Globus pallidus (tissue), 1 donor: ENCODE measurements around the gene GHRHR.

ENCODE experiments used
- DNase-seq: peaks from one replicate; pipeline ENCODE4 v3.0.0-alpha.2; 2015; ENCODE audit warnings: low spot score

GHRHR gene

GRCh38 chr7:30968747-30969603, 5.2 kb downstream of the GHRHR start:
- DNase-seq: no peak

- DNase-seq: no peak
Measured at GRCh38 chr7:30969604-30969970, 5.8 kb downstream of the GHRHR start.

GRCh38 chr7:30970074-30970473, 6.3 kb downstream of the GHRHR start:
- DNase-seq: no peak

GRCh38 chr7:30970594-30971094, 6.9 kb downstream of the GHRHR start:
- no peak for DNase-seq

- no peak for DNase-seq
Measured at GRCh38 chr7:30971440-30971839, 7.7 kb downstream of the GHRHR start.

GRCh38 chr7:30971840-30972563, 8.2 kb downstream of the GHRHR start:
- DNase-seq: no peak

GRCh38 chr7:30973292-30973691, 9.5 kb downstream of the GHRHR start:
- no peak for DNase-seq

- DNase-seq: no peak
Measured at GRCh38 chr7:30973791-30974604, 10.2 kb downstream of the GHRHR start.

- no peak for DNase-seq
Measured at GRCh38 chr7:30974605-30975255, 11.0 kb downstream of the GHRHR start.

- no peak for DNase-seq
Measured at GRCh38 chr7:30975256-30975899, 11.6 kb downstream of the GHRHR start.

GRCh38 chr7:30976381-30976780, 12.6 kb downstream of the GHRHR start:
- no peak for DNase-seq

GRCh38 chr7:30977222-30977621, 13.5 kb downstream of the GHRHR start:
- no peak for DNase-seq

- DNase-seq: no peak
Measured at GRCh38 chr7:30977896-30978564, 14.3 kb downstream of the GHRHR start.

- DNase-seq: no peak
Measured at GRCh38 chr7:30979027-30979426, 15.3 kb downstream of the GHRHR start.

GRCh38 chr7:30980194-30980593, 16.4 kb downstream of the GHRHR start:
- no peak for DNase-seq

GRCh38 chr7:30980751-30981150, 17.0 kb downstream of the GHRHR start:
- no peak for DNase-seq

GRCh38 chr7:30983042-30983913, 19.5 kb downstream of the GHRHR start:
- DNase-seq: peak; percentile 70

- DNase-seq: no peak
Measured at GRCh38 chr7:30983914-30984247, 20.1 kb downstream of the GHRHR start.

- no peak for DNase-seq
Measured at GRCh38 chr7:30984359-30985107, 20.8 kb downstream of the GHRHR start.
